H4 (cell line): ENCODE data around the gene TFF3. TPM values are rescaled to one million over a fixed set of nuclear protein-coding genes. Genes with fewer than 3 reads are reported as not detected.

Source experiments
- DNase-seq: peaks from one replicate; pipeline ENCODE4 v3.0.0-alpha.2; 2015; ENCODE audit warnings: low spot score
- total RNA-seq: library from RNA; depleted of rRNA; stranded (reverse); fragments of >200 nt; shearing (Covaris generic); gene quantifications from 2 replicates; pipeline ENCODE4 v1.2.3, GENCODE V29; 2014; rRNA removed

Gene TFF3
- total RNA-seq, 1 experiment from 2014 or later = not detected

GRCh38 chr21:42266971-42267556, 48.1 kb downstream of the TFF3 start:
- DNase-seq = no peak

DNA sequence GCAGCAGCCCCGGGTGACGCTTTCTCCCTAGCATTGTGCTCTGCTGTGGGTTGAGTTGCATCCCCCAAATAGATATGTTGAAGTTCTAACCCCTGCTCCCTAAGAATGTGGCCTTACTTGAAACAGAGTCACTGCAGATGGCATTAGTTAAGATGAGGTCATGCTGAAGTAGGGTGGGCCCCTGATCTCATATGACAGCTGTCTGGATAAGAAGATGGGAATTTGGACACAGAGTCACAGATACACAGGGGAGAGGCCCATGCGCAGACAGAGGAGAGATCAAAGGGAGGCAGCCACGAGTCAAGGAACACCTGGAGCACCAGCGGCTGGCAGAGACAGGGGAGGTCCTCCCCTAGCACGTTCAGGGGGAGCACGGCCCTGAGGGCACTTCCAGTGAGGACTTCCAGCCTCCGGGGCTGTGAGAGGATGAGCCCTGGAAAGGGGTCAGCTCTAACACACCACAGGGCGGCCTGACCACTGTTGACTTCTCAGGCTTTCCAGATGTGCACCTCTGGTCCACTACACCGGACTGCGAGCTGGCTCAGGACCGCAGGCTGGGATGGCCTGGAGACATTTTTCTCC, 49.9 kb downstream of the TFF3 start:
- DNase-seq = no peak

GRCh38 chr21:42264245-42265195, 50.7 kb downstream of the TFF3 start:
- no peak for DNase-seq

GRCh38 chr21:42263591-42264131, 51.5 kb downstream of the TFF3 start:
- DNase-seq = no peak

DNA sequence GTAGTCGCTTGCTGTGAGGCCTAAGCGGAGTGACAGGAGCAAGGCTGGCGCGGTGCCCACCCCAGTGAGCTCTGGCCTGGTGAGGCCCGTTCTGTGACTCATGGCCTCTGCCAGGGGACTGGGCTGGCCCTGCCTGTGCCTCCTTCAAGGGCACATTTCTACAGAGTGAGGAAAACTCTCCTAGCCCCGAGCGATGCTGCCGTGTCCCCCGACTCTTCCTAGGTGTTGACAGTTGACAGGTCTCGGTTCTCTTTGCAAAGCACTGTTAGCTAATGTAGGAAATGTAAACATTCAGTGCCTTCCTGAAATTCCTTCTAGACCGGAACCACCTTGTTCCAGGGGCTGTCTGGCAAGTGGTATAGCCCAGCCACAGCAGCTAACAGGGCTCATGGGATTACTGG, 52.4 kb downstream of the TFF3 start:
- DNase-seq = peak; percentile 84

- no peak for DNase-seq
Observed at GRCh38 chr21:42261829-42262200, 53.4 kb downstream of the TFF3 start.

Other genes starting within 250 kb of the TFF3 start
- not detected in 2 replicates for gene UMODL1, start 244.1 kb downstream of the TFF3 start, total RNA-seq
- 7.8 and 9.0 TPM in 2 replicates for gene ABCG1, start 96.3 kb downstream of the TFF3 start, total RNA-seq
- gene TFF2, start 35.6 kb upstream of the TFF3 start, total RNA-seq = not detected in 2 replicates
- gene TFF1, start 51.1 kb upstream of the TFF3 start, total RNA-seq = not detected in 2 replicates
- 3.2 and 6.9 TPM in 2 replicates for gene TMPRSS3, start 80.6 kb upstream of the TFF3 start, total RNA-seq
- not detected in 2 replicates for gene UBASH3A, start 88.5 kb upstream of the TFF3 start, total RNA-seq
- gene RSPH1, start 180.8 kb upstream of the TFF3 start, total RNA-seq = not detected in 2 replicates
- 6.7 and 9.2 TPM in 2 replicates for gene SLC37A1, start 198.4 kb upstream of the TFF3 start, total RNA-seq